Activated CD8-positive, alpha-beta memory T cell treated with anti-CD3 and anti-CD28 coated beads for 48 hours (primary cell): ENCODE measurements around the gene ZNF692.
"Not testable (repeated sequence)": the region's sequence is repeated elsewhere in the genome, so short reads cannot be mapped to it uniquely, and the experiment has no call there.

Experiments
- DNase-seq, 3 experiments: peaks; one replicate each; pipeline ENCODE4 v3.0.0-alpha.2; 2020; ENCODE audit warnings: low read depth in 2 of 3, low spot score in 2 of 3

ZNF692 gene

GRCh38 chr1:248882427-248882826 lies 23.5 kb upstream of the ZNF692 start:
- DNase-seq, result not testable (repeated sequence)

- DNase-seq, result no peak
Observed at GRCh38 chr1:248881261-248881660, 22.4 kb upstream of the ZNF692 start.

GRCh38 chr1:248873993-248874533 lies 15.2 kb upstream of the ZNF692 start:
- peak; percentile 68 to 91 (median 77) for DNase-seq

GRCh38 chr1:248873409-248873992 lies 14.6 kb upstream of the ZNF692 start:
- peak; percentile 93 to 100 (median 100) for DNase-seq

GRCh38 chr1:248872752-248873408 lies 14.0 kb upstream of the ZNF692 start:
- peak in 2 of 3 experiments; percentile 38 to 41 for DNase-seq

GRCh38 chr1:248871837-248872401 lies 13.0 kb upstream of the ZNF692 start:
- no peak for DNase-seq

GRCh38 chr1:248862998-248863881 lies 4.4 kb upstream of the ZNF692 start:
- DNase-seq, result peak; percentile 62 to 73 (median 63)

- no peak for DNase-seq
Observed at GRCh38 chr1:248862695-248862997, 3.8 kb upstream of the ZNF692 start.

- DNase-seq, result no peak
Observed at GRCh38 chr1:248861616-248862015, 2.7 kb upstream of the ZNF692 start.

GRCh38 chr1:248860007-248860406 lies 1.1 kb upstream of the ZNF692 start:
- no peak for DNase-seq

GRCh38 chr1:248858096-248858890 lies 592 bp downstream of the ZNF692 start:
- DNase-seq, result peak in 2 of 3 experiments; percentile 23 to 31

- DNase-seq, result peak in 1 of 3 experiments; percentile 23
Observed at GRCh38 chr1:248857749-248858095, 1.2 kb downstream of the ZNF692 start.

GRCh38 chr1:248857201-248857600 lies 1.7 kb downstream of the ZNF692 start:
- DNase-seq, result no peak

- DNase-seq, result no peak
Observed at GRCh38 chr1:248856176-248856575, 2.7 kb downstream of the ZNF692 start.

- DNase-seq, result no peak
Observed at GRCh38 chr1:248855580-248855979, 3.3 kb downstream of the ZNF692 start.

GRCh38 chr1:248853663-248854375 lies 5.1 kb downstream of the ZNF692 start:
- DNase-seq, result no peak

GRCh38 chr1:248852481-248853405 lies 6.1 kb downstream of the ZNF692 start:
- no peak for DNase-seq

GRCh38 chr1:248851390-248851789 lies 7.5 kb downstream of the ZNF692 start:
- no peak for DNase-seq
